Measurements from ENCODE around the gene CSNK2A1. TPM values are rescaled to one million over a fixed set of nuclear protein-coding genes. Genes with fewer than 3 reads are reported as not detected.

The CSNK2A1 gene
- total and polyA plus RNA-seq, 2 experiments from 2014 or later = 85.1 to 244 TPM

- Histone ChIP-seq H3K27ac (ENCODE audit: low read depth) (no peak overlapping the region), H3K79me2 (replicated peaks; ENCODE audit: insufficient read depth) (no peaks in the 10 kb centered on the region), H3K27me3 (ENCODE audit: insufficient read depth) (no peaks in the 10 kb centered on the region), H3K36me3 (ENCODE audit: insufficient read depth) (no peaks in the 10 kb centered on the region), H3F3A (replicated peaks; ENCODE audit: low read depth) (no peaks in the 10 kb centered on the region), H3K4me2 (no peak overlapping the region), H2AFZ (no peak overlapping the region), H3K9me2 (ENCODE audit: insufficient read depth) (no peaks in the 10 kb centered on the region), H3K4me1 (ENCODE audit: insufficient read depth) (no peaks in the 10 kb centered on the region), H4K20me1 (replicated peaks; ENCODE audit: insufficient read depth) (no peaks in the 10 kb centered on the region), H3K4me3 (no peak overlapping the region)
- Mint-ChIP-seq H3K9me3 (no peaks in the 10 kb centered on the region), H3K27me3 (ENCODE audit: insufficient read depth, low read depth, poor library complexity) (peaks cover 6% of the 10 kb centered on the region), H3K36me3 (ENCODE audit: low read depth) (no peaks in the 10 kb centered on the region), H3K4me1 (peaks cover 5% of the 10 kb centered on the region; the same call in 1 of the 3 replicates), H3K27ac (no peak overlapping the region), H3K4me3 (no peak overlapping the region)
- no peak for TF ChIP-seq CREB1 (CRISPR knock-in tag; IDR thresholded peaks at IDR 0.05; ENCODE audit: low read depth)
- no peak for TF ChIP-seq EZH2 (IDR thresholded peaks at IDR 0.05; ENCODE audit: low read depth, unreplicated experiment)
- TF ChIP-seq CTCF (conservative IDR thresholded peaks at IDR 0.05; ENCODE audit: low read depth in 2 of 2) = no peak
- no peak for TF ChIP-seq NANOG (IDR thresholded peaks at IDR 0.05; ENCODE audit: borderline replicate concordance)
- DNase-seq (ENCODE audit: low spot score) (no peak), ATAC-seq (no peak)
Observed at GRCh38 chr20:588476-588875, 44.9 kb upstream of the CSNK2A1 start.

GRCh38 chr20:584971-585301, 41.3 kb upstream of the CSNK2A1 start:
- Histone ChIP-seq H2AFZ (no peak overlapping the region), H3K4me1 (ENCODE audit: insufficient read depth) (no peaks in the 10 kb centered on the region), H3K4me3 (no peak overlapping the region), H3F3A (replicated peaks; ENCODE audit: low read depth) (no peaks in the 10 kb centered on the region), H3K4me2 (no peak overlapping the region), H3K79me2 (replicated peaks; ENCODE audit: insufficient read depth) (no peaks in the 10 kb centered on the region), H3K27me3 (ENCODE audit: insufficient read depth) (no peaks in the 10 kb centered on the region), H3K9me2 (ENCODE audit: insufficient read depth) (no peaks in the 10 kb centered on the region), H3K27ac (ENCODE audit: low read depth) (no peak overlapping the region), H4K20me1 (replicated peaks; ENCODE audit: insufficient read depth) (no peaks in the 10 kb centered on the region), H3K36me3 (ENCODE audit: insufficient read depth) (no peaks in the 10 kb centered on the region)
- Mint-ChIP-seq H3K4me3 (no peak overlapping the region), H3K9me3 (no peaks in the 10 kb centered on the region; the same call in 2 of the 3 replicates), H3K27ac (no peak overlapping the region), H3K27me3 (ENCODE audit: insufficient read depth, low read depth, poor library complexity) (peaks cover 6% of the 10 kb centered on the region), H3K36me3 (ENCODE audit: low read depth) (no peaks in the 10 kb centered on the region), H3K4me1 (peaks cover 10% of the 10 kb centered on the region)
- DNase-seq (ENCODE audit: low spot score) = no peak
- ATAC-seq = no peak
- TF ChIP-seq REST (IDR thresholded peaks at IDR 0.05; ENCODE audit: unreplicated experiment) (no peak), ZNF331 (CRISPR knock-in tag; IDR thresholded peaks at IDR 0.05; ENCODE audit: low read depth) (no peak), CTCF (conservative IDR thresholded peaks at IDR 0.05; ENCODE audit: low read depth in 2 of 2) (no peak), CREB1 (CRISPR knock-in tag; IDR thresholded peaks at IDR 0.05; ENCODE audit: low read depth) (no peak), JUNB (IDR thresholded peaks at IDR 0.05; ENCODE audit: unreplicated experiment) (no peak), EZH2 (IDR thresholded peaks at IDR 0.05; ENCODE audit: low read depth, unreplicated experiment) (no peak), EZH2phosphoT487 (IDR thresholded peaks at IDR 0.05; ENCODE audit: unreplicated experiment) (no peak), STAT1 (IDR thresholded peaks at IDR 0.05; ENCODE audit: unreplicated experiment) (no peak), ETS1 (IDR thresholded peaks at IDR 0.05) (no peak)
